ENCODE results near the gene PTPRN2.
"Not testable (repeated sequence)": the region's sequence is repeated elsewhere in the genome, so short reads cannot be mapped to it uniquely, and the experiment has no call there.

PTPRN2 gene

DNA sequence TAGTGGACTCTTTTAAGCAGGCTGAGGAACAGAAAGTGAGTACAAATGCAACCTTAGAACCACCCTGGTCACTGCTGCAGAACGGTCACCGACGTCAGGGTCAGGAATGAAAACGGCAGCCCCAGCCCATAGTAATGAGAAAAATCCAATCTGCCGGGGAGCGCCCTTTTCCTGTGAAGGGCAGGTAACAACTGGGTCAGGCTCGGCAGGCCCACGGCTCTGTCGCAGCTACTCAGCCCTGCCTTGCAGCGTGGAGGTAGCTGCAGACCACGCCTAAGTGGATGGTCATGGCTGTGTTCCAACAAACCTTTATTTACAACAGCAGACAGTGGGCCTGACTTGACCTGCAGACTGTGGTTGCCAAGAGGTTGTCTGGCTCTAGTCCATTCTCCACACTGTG is 687.6 kb downstream of the PTPRN2 start:
- DNase-seq (ENCODE audit: insufficient read length, low spot score) (no peak), FAIRE-seq (no peak)
- TF ChIP-seq, protein P1, sequence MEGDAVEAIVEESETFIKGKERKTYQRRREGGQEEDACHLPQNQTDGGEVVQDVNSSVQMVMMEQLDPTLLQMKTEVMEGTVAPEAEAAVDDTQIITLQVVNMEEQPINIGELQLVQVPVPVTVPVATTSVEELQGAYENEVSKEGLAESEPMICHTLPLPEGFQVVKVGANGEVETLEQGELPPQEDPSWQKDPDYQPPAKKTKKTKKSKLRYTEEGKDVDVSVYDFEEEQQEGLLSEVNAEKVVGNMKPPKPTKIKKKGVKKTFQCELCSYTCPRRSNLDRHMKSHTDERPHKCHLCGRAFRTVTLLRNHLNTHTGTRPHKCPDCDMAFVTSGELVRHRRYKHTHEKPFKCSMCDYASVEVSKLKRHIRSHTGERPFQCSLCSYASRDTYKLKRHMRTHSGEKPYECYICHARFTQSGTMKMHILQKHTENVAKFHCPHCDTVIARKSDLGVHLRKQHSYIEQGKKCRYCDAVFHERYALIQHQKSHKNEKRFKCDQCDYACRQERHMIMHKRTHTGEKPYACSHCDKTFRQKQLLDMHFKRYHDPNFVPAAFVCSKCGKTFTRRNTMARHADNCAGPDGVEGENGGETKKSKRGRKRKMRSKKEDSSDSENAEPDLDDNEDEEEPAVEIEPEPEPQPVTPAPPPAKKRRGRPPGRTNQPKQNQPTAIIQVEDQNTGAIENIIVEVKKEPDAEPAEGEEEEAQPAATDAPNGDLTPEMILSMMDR (IDR thresholded peaks at IDR 0.05; ENCODE audit: insufficient read depth, missing control alignments): no peak

DNA sequence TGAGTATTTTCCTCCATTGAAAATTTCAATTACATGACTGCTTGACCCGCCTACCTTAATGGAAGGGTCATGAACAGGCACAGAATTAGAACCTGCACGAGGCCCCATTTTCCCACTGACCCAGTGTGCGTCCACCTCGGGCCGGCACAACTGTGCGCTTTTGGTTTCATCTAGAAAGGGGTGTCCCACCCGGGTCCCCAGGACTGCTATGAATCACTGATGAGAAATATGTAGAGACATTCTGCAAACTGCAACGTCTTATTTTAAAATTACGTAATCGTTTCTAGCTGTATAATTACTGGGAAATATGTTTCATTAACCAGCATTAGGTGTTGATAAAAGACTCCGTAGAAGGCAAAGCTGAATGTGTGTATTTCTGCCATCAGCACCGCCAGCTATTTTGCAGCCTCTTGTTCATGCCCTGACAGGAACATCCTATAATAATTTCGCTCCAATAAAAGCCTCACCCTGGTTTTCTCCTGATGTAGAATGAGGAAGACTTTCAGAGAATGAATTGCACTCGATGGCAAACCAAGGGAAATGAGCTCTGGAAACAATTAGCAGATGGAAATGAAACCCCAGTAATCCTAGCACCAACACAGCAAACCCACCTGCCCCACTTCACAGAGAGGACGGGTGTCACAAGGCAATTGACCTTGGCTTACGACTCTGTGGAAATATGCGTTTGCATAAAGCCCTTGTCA is 688.7 kb downstream of the PTPRN2 start:
- FAIRE-seq (no peak), DNase-seq (ENCODE audit: insufficient read length, low spot score) (no peak)
- TF ChIP-seq, protein P1 (IDR thresholded peaks at IDR 0.05; ENCODE audit: insufficient read depth, missing control alignments): no peak

DNA sequence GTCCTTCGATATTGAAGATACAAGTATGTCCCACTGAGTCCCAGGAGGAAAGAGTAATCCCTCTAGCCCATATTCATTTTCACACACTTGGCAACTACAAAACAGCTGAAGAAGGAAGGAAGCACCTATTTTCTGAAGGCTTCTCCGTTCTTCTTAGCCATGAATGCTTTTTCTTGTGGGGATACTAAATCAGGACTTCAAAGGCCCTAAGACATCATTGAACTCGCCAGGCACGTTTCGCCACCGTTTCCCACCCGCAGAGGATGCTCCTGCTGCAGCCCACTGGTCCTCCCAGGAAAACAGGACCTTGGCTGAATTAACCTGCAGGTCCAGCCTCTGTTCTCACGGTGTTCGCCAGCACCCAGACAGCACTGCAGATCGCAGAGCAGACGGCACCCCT is 689.4 kb downstream of the PTPRN2 start:
- no peak for DNase-seq (ENCODE audit: insufficient read length, low spot score)
- FAIRE-seq: no peak
- TF ChIP-seq, protein P1 (IDR thresholded peaks at IDR 0.05; ENCODE audit: insufficient read depth, missing control alignments): no peak

DNA sequence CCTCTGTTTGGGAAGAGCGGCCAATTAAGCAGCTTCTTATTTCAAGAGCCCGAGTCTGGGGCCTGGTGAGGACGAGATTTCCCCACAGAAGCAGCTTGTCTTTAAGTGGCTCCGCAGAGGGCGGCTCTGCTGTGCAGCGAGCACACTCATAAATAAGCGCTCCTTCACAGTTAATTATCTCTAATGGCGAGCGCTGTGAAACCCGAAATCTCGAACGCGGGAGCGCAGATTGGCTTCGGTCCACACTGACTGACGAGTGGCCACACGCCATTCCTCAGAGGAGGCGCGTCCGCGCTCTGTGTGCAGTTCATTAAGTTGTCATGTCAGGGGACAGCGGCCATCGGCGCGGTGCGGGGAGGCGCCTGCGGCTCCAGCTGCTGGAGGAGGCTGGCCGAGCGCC is 689.9 kb downstream of the PTPRN2 start:
- TF ChIP-seq, protein P1 (IDR thresholded peaks at IDR 0.05; ENCODE audit: insufficient read depth, missing control alignments): no peak
- no peak for FAIRE-seq
- no peak for DNase-seq (ENCODE audit: insufficient read length, low spot score)

DNA sequence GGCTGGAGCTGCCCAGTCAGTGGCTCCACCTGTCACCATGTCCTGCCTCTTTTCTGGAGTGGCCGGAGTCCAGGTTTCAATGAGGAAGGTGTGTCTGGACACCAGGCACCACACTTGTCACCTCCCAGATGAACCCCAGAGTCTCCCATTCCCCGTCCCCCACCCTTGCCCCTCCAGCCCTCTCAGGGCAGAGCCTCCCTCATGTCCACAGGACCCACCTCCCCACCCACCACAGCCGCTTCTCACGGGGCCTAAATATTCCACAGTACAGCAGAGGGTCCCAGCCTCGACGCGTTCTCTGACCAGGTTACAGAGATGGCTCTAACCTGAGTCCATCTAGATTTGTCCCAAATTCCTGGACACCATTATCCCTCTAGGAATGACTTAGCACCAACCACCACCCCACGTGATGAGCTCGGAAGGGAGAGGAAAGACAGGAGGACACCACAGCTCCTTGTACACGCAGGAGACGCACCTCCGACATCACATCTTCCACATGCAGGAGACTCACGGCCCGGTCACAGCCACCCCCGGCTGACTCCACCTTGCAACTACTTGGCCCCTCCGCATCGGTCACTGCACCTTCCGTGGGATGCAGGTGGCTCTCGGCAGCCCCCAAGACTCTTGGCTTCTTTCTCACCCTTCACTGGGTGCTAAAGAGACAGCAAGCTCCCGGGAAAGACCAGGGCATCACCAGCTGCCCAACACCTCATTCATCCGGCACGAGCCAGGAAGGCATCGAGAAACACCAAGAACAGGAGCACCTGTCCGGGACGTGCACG is 690.7 kb downstream of the PTPRN2 start:
- TF ChIP-seq, protein P1 (IDR thresholded peaks at IDR 0.05; ENCODE audit: insufficient read depth, missing control alignments): no peak
- FAIRE-seq: no peak
- no peak for DNase-seq (ENCODE audit: insufficient read length, low spot score)

DNA sequence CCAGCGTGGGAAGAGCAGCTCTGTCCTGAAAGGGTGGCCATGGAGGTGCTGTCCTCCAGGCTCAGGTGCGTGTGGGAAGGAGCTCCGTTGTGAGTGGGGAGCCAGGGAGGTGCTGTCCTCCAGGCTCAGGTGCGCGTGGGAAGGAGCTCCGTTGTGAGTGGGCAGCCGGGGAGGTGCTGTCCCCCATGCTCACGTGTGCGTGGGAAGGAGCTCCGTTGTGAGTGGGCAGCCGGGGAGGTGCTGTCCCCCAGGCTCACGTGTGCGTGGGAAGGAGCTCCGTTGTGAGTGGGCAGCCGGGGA is 691.3 kb downstream of the PTPRN2 start:
- DNase-seq (ENCODE audit: insufficient read length, low spot score); FAIRE-seq: not testable (repeated sequence)

DNA sequence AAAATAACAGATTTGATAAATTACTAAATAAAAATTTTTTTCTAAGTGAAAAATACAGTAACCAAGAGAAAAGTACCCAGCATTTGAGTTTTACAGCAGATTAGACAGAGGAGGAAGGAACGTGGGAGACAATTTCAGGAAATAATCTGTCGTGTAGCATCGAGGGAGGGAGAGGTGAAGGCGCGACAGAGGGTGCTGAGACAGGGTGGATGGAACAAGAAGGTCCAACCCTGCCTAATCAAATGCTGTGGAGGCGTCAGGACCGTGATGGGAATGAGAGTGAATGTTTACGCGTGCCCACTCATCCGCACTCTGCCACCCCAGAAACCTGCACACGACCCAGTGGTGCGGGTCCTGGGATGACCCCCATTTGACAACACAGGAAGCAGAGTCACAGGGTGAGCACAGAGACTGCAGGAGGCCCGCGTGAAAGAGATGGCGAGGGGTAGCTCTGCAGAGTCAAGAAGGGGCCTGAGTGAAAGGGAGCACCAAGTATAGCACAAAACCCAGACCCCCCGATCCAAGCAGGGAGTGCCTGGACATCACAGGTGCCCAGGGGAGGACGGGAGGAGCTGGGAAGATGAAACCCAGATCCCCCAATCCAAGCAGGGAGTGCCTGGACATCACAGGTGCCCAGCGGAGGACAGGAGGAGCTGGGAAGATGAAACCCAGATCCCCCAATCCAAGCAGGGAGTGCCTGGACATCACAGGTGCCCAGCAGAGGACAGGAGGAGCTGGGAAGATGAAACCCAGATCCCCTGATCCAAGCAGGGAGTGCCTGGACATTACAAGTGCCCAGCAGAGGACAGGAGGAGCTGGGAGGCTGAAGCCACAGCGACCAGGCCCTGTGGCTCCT is 691.9 kb downstream of the PTPRN2 start:
- TF ChIP-seq, protein P1 (IDR thresholded peaks at IDR 0.05; ENCODE audit: insufficient read depth, missing control alignments): no peak
- no peak for FAIRE-seq
- no peak for DNase-seq (ENCODE audit: insufficient read length, low spot score)

DNA sequence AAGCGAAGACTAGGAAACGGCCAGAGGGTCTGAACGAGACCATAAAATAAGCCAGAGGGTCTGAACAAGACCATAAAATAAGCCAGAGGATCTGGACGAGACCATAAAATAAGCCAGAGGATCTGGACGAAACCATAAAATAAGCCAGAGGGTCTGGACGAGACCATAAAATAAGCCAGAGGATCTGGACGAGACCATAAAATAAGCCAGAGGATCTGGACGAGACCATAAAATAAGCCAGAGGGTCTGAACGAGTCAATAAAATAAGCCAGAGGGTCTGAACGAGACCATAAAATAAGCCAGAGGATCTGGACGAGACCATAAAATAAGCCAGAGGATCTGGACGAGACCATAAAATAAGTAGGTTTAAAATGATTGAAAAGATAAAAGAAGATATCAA is 692.5 kb downstream of the PTPRN2 start:
- FAIRE-seq; DNase-seq (ENCODE audit: insufficient read length, low spot score): not testable (repeated sequence)
